Ishikawa (cell line): ENCODE measurements around the gene ZMYND8.

Experiments
- NFIC ChIP-seq: IDR thresholded peaks from 2 replicates; pipeline ENCODE4 v1.6.1; 2012
- RAD21 ChIP-seq: IDR thresholded peaks from 2 replicates; pipeline ENCODE4 v1.6.1; 2012; ENCODE audit warnings: low read depth
- REST ChIP-seq: IDR thresholded peaks from 2 replicates; pipeline ENCODE4 v1.6.1; 2012; ENCODE audit warnings: low read depth, mild to moderate bottlenecking
- TEAD4 ChIP-seq: IDR thresholded peaks from 2 replicates; pipeline ENCODE4 v1.6.1; 2012

GRCh38 chr20:47272893-47273590, 83.5 kb downstream of the ZMYND8 start:
- TF ChIP-seq REST (no peak), RAD21 (peak; percentile 94), NFIC (no peak), TEAD4 (no peak)
